Activated CD8-positive, alpha-beta memory T cell treated with anti-CD3 and anti-CD28 coated beads, Interleukin-2, amount 50 U/mL, for 1 hour (primary cell): ENCODE results near the gene GAS7.

Experiments
- DNase-seq: peaks from one replicate; pipeline ENCODE4 v3.0.0-alpha.2; 2020; ENCODE audit errors: extremely low read depth

Gene GAS7

DNA sequence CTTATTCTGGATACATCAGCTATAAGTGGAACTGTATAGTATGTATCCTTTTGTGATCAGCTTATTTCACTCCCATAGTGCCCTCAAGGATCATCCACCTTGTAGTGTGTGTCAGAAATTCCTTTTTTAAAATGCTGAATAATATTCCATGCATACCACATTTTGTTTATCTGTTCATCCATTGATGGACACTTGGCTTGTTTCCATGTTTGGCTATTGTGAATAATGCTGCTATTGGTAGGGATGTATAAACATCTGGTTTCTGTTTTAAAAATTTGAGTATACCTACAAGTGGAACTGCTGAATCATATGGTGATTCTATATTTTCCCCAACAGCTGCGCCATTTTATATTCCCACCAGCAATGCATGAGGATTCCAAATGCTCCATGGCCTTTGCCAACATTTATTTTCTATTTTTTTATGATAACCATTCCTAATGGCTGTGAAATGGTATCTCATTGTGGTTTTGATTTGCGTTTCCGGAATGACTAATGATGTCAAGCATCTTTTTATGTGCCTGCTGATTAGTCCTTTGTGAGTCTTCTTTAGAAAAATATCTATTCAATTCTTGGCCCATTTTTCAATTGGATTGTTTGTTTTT is 304.9 kb downstream of the GAS7 start:
- DNase-seq: no peak

DNA sequence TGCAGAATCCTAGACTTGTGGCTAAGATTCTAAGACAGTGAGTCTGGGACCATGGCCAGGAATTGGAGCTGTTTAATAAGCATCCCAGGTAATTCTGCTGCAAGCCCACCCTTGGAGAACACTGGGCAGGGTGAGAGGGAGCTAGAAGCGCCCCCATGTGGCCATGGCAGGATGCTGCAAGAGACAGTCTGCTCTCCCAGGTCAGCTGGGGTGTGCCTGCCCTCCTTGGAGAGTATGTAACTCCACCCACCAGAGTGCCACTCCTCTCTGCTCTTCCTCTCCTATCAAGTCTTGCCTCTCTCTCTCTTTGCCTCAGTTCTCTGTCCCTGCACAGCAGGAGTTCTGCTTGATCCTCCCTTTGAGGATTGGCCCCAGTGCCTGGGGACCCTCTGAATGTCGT is 308.3 kb downstream of the GAS7 start:
- DNase-seq: no peak

DNA sequence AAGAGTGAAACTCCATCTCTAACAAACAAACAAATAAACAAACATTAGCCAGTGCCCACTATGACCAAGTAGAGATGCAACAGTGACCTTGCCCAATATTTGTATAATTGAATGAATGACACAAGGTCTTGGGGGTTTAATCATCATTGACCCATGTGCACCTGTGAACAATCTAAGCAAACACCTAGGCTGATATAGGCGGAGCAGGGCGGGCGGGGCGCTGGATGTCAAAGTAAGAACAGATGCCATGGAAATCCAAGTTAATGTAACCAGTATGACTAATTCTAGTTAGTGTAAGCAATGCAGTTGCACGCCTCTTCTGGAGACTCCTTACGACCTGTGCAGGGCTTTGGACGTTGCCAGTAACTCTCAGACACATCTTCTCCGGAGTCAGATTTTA is 310.9 kb downstream of the GAS7 start:
- no peak for DNase-seq

DNA sequence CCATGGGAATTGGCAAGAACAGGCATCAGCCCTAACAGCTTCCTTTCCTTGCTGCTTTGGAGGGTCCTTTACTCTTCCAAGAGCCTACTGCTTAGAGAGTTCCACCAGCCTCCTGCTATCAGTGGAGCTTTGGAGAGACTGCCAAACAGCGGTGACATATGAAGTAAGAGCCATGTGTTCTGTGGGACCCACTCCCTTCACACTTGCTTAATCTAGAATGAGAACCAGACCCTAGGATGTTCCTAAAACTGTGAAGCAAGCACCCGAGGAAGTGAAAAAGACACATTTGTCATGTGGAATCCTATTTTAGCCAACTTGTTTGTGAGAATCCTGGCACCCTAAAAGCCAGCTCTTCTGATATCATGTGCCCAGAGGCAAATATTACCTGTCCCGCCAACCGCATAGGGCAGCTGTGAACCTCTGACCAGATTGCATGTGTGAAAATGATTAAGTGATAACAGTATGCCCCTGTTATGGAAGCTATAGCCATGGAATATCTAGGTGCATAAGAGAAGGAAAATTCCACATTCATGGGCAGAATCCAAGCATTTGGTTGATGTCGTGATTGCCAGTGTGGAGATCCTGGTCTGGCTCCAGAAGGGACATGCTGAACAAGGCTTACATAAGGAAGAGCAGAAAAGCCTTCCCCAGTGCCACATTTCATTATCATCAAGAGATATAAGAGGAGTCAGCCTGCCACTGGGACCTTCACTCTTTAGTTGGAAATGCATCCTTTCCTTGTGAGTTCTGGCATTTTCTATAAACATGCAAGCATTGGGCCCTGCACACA is 312.1 kb downstream of the GAS7 start:
- DNase-seq: no peak

DNA sequence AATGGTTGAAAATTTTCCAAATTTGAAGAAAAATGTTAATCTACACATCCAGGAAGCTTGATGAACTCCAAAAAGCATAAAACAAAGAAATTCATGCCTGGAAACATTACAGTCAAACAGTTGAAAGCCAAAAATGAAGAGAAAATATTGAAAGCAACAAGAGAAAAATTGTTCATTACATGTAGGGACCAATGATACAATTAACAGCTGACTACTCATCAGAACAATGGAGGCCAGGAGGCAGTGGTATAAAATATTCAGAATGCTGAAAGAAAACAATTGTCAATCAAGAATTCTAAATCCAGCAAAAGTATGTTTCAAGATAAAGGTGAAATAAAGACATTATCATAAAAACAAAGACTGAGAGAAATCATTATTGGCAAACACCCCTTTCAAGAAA is 315.0 kb downstream of the GAS7 start:
- DNase-seq: no peak

DNA sequence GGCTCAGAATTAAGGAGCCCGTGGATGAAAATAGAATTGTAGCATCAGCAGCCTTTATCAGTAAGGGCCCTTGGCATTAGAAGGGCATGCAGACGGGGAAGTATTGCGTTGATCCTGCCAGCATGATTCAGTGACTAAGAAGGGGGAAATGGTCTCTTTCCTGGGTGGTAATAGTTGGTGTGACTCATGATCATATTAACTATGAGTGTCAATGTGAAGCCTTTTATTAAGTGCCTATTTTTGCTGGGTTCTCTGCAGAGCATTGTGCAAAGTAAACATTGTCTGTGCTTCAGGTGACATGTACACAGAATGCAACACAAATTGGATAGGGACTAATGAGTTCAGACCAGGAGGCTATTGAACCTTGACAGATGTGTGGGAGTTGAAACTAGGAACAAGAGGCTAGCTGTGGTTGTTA is 317.8 kb downstream of the GAS7 start:
- DNase-seq: no peak

DNA sequence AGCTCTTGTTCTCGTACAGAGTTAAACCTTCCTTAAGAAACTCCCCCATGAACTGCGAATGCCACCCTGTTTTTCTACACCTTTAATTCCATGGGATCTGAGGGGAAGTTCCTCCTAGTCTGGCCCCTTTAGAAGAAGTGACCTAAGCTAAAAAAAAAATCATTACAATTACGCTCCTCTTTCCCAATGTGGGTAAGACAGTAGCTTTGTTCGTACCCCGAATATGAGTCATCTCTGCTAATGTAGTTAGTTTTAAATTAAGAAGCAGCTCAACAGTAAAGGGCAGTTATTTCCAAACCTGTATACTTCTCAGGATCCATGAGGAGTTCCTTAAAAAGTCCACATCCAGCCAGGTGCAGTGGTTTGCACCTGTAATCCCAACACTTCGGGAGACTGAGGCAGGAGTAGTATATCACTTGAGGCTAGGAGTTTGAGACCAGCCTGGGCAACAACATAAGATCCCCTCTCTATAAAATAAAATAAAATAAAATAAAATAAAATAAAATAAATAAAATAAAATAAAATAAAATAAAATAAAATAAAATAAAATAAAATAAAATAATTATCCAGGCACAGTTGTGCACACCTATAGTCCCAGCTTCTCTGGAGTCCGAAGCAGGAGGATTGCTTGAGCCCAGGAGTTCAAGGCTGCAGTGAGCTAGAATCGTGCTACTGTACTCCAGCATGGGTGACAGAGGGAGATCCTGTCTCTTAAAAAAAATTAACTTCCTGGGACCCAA is 319.4 kb downstream of the GAS7 start:
- no peak for DNase-seq

DNA sequence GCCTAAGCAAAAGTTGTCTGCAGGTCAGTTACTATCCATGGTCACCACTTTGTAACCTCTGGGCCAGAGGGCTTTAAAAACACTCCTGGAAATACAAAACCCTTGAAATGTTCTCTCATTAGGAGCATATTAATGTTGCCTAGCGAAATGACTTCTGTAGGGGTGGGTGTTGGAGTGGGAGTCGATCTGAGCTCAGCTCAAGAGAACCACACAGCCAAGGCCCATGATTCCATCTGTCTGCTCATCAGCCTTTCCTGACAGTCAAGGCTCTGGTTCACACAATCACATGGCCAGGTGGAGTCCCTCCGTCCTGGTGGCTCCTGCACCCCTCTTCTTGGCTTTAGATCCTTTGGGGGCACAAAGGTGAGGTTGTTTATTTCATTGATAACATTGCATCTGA is 320.1 kb downstream of the GAS7 start:
- DNase-seq: no peak

DNA sequence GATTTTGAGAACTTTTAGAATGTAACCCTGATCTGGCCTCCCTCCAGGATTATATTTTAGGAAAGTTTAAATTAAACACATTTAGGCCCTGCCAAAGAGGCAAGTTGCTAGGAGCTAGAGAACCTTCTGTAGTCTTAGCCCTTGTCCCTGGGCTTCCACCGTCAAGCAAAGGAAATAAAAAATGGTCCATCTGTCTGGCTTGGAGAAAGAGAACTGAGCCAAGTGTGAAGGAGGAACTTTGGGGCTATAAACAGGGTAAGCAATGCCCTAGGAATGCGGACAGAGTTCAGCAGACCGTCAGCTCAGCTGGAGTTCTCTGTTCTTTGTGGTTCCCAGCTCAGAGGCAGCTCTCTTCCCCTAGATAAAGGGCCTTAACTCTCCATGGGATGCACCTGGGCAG is 323.0 kb downstream of the GAS7 start:
- no peak for DNase-seq

DNA sequence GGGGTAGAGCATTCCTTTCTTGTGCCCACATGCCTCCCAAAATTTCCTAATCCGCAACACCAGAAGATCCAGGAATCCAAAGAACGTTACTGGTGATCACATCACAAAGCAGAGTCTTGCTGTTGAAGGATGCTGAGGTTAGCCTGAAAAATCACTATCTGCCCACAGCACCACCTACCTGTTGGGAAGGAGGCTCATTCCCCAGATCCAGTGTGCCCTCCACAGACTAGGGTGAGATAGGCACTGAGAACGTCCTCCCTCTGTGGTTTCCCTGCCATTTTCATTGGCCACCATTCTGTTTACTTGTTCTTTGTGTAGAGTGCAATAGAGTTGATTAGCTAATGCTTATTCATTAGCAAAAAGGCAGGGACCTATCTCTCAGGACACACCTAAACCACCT is 323.7 kb downstream of the GAS7 start:
- no peak for DNase-seq

DNA sequence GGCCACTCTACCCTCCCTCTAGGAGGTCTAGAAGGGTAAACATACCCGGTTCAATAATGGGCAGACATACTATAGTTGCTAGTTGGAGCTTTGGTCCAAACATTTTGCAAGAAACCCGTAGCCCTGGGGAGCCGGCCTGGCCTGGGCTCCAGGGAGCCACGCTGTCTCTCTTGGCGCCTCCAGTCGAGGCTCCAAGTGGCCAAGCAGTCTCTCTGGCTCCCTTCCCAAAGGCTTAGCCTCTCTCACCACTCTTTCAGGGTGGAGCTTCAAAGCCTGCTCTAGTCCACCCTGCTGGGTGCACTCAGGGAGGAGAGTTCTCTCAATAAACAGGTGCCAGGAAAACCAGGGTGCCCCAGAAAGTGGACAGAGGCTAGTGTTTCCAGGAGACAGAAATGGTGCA is 325.6 kb downstream of the GAS7 start:
- DNase-seq: no peak

DNA sequence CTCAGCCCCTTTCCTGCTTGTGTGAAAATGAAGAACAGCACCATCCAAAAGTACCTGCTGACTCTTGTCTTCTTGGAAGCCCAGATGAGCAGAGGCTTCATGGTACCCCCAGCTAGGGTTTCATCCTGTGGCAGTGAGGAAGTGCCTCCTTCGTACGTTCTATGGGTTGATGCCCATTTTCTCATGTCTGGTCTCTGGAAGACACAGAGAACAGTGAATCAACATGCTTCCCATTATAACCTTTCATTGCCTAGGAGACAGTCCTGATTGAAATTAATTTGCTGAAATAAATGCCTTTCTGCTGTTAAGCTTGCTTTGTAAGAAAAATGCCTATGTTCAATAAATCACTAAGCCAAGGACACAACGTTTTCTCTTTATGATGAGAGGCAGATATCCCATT is 329.9 kb downstream of the GAS7 start:
- DNase-seq: no peak

DNA sequence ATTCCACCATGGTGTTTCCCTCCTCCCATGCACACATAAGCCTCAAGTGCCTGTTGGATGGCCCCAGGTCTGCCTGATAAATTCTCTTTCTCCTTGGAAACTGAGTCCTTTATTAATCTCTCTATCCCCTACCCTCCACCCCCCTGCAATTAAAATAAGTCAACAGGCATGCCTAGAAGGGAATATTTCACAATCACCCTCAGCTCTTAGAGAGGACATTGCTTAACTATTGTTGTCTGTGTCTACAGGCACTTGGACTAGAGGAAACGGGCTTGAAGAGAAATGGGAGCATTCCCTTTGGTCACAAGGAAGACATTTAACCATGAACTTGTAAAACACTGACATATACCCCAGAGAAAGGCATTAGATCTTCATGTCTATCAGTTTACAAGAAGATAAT is 332.8 kb downstream of the GAS7 start:
- DNase-seq: no peak

DNA sequence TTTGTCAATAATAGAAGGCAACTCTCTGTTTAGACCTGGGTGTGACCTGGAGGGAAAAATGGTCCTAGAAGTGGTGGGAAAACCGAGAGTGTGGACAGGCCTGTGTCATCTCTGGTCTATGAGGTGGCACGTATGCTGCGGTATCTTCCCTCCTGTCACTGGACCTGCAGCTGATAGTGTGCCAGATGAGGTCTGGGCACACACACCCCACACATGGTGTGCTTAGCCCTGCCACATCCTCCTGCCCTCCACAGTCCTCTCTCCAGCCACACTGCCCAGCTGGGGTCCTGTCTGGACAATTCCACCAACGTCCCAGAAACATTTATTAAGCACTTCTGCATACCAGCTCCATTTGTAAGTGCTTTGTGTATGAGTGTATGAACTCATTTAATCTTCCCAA is 335.5 kb downstream of the GAS7 start:
- DNase-seq: no peak

DNA sequence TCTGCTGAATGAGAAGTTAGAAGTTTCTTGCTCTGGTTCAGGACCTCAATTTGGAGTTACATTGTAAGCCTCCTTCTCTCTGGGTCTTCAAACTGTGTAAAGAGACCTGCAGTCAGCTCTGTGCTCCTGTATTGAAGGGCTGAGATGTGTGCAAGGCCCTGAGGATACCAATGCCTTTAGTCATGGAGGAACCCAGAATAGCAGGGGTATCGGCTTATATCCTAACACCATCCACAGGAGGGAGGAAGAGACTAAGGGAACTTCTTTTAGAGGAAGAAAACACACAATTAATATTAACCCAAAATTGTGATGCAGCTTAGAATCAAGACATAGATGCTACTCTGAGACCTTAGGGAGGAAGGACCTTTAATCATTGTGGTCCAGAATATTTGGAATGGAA is 336.2 kb downstream of the GAS7 start:
- DNase-seq: no peak

DNA sequence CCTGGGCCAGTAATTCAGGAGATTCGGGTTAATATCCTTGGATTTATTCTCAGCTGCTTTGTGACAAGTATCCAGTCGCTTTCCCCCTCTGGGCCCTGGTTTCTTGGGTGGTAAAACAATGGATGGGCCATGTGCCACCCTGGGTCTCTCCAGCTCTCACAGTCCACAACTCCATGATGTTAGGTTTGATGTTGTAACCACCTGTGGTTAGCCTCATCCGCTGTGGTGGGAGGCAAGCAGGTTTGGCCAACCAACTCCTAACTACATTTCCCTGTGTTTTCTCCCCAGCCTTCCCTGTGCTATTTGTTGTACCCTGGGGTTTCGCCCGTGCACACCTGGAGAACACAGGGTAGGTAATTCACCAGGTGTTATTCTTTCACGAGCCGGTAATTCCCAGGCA is 337.6 kb downstream of the GAS7 start:
- DNase-seq: no peak
